Stimulated activated CD4-positive, alpha-beta T cell treated with anti-CD3 and anti-CD28 coated beads, Interleukin-1b, Interleukin-23, amount 100 ng/mL, for 1 hour (primary cell): ENCODE measurements around the gene RIPOR2.
A peak's percentile ranks its signal among the peaks of the same experiment; 100 is the strongest.

Source experiments
- DNase-seq, 2 donors: peaks; one replicate each; pipeline ENCODE4 v3.0.0-alpha.2; 2020; ENCODE audit warnings: low read depth in 2 of 2

RIPOR2 gene

DNA sequence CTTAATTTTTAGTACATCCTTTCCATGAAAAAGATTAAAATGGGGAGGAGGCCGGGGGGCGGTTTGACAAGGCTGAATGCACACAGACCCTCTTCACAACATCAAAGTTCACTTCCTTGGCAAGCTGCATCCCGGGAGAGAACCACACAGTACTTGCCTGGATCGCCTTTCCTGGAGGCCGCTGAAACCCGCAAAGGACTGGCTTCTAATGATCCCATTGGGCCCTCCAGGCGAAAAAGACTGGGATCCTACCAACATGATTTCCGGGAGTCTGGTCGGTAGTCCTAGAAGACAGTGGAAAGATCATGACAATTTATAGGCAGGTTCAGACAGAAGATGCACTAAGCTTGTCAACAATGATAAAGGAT, 60.2 kb downstream of the RIPOR2 start:
- no peak for DNase-seq

DNA sequence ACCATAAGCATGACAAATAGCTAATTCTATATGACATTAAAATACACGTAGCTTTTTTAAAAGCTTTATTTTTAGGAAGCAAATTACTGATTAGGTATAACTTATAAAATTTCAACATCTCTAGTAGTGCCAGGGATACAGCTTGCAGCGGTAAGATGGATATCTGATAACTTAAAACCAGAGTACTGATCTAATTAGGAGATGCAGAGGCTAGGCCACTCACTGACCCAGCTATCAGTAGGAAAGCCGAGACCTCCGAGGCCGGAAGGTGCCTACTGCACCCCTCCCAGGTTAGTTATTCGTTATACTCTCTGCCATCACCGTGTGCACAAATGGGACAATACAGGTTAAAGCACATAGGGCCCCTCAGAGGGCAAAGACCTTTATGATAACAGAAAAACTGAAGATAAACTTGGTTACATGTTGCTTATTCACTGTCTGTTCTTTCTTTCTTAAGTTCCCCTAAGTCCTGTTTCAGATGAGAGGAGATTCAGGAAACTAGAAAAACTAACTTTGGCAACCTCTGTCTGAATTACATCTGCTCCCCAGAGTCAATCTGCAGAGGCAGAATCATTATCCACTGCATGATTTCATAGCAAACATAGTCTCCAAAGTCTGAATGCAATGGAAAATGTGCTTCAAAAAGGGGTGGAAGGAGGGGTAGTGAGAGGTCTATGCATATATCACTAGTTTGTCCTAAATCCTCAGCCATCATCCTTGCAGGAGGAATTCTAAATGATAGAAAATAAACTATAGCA, 60.8 kb downstream of the RIPOR2 start:
- no peak for DNase-seq

DNA sequence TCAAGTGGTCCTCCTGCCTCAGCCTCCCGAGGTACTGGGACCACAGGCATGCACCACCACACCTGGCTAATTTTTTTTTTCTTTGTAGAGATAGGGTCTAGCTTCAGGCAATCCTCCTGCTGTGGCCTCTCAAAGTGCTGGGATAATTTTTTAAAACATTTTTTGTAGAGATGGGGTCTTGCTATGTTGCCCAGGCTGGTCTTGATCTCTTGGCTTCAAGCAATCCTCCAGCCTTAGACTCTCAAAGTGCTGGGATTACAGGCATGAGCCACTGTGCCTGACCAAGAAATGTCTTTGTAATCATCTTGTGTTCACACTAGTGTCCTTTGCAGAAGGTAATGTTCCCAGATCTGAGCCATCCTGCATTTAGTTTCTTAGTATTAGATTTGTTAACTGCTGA, 61.6 kb downstream of the RIPOR2 start:
- no peak for DNase-seq

DNA sequence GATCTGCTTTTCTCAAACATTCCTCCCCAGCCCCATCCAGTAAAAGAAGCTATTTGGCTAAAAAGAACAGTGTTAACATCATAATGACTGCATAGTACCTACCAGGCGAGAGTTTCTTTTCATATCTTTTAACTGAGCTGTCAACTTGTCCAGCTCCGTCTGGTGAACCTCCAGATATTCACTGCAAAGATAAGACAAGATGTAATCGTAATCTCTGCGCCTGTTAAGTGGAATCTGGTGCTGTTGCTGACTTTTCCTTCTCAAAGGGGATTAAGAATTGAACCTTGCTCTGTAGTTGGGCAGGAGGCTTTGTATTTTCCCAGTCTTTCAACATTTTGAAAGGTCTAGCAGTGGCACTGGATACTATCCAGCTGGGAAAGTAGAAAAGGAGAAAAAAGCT, 63.0 kb downstream of the RIPOR2 start:
- no peak for DNase-seq

DNA sequence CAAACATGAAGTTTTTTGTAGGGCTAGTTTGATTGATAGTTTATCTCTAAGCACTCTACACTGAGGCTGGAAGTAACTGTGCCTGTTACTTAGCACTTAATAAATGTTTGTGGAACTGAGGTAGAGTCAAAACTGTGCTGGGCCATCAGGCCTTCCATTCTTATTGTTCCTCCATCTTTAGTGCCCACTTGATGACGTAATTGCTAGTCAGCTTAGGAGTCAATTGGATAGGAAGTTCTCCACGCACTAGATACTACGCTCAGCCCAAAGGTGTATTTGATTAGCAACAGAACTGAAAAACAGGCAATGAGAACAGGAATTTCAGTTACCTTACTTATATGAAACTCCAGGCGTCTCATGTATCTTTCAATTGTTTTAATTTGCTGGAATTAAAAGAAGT, 67.0 kb downstream of the RIPOR2 start:
- no peak for DNase-seq

DNA sequence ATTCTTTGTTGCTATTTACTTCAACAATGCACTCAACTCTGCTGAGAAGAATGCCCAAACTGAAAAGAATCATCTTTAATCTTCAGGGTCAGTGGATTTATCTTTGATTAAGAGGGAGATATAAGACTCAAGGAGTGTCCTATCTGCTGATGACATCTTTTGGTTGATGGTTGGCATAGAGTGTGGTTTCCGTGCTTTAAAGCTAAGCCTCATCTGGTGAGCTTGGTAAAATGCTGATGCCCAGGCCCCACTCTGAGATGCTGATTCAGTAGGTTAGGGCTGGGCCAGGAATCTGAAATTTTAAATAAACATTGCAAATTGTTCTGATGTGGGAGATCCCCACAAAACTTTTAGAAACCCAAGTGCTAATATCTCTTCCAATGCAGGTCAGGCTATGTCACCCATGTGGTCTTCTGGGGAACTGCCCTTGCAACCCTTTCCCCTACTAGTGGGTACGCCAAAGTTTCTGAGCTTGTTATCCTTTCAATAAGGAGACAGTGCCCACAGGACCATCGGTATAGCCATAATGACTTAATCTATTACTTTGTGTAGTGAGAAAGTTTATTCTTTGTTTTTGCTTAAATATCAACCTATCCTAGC, 68.6 kb downstream of the RIPOR2 start:
- DNase-seq: no peak

DNA sequence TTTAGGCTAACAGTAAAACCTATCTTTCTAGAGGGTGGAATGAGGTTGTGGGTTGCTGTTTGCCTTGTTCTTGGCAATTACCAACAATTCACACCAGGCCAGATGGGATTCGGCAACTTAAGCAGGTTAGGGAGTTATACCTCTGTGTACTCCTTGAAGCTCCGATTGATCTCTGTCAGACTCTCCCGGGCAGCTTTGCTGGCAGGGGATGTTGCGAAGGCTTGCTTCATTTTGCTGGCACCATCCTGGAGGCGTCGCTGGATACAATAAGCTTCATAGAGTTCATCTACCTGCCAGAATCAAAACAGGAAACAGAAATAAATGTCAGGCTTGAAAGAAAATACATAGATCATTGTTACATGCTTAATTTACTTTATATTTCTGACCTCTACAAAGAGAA, 70.6 kb downstream of the RIPOR2 start:
- no peak for DNase-seq

DNA sequence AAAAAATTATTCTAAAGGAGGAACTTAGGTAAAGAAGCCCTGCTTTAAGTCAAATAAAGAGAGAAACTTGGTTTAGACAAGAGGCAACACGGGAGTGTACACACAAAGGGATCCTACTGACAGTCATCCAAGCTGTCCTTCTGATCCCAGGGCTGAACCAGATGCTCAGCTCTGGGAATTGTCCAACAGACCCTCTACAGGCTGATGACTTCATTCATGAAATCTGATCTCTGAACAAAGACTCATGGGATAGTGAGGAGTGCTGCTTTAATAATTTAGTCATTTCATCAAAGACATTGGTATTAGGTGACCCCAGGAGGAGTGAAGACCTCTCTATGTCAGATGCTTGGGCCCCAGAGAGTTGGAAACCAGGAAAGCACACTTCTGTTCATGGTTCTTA, 71.4 kb downstream of the RIPOR2 start:
- no peak for DNase-seq

DNA sequence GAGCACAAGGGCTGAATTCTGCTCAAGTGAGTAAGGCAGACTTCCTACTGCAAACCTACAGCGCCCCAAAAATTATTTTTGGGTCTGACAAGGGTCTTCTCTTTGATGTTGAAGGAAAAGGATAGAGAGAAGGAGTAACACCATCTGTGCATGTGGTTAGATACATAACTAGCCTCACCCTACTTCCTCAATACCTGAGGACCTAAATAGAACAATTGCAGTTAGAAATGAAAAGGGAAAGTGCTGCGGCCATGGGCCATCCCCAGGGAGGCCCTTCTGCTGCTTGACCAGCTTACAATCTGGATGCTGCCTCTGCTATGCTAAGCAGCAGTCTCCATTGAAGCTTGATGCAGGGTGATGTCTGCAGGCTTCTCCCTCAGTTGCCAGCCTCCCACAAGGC, 73.8 kb downstream of the RIPOR2 start:
- DNase-seq: no peak

DNA sequence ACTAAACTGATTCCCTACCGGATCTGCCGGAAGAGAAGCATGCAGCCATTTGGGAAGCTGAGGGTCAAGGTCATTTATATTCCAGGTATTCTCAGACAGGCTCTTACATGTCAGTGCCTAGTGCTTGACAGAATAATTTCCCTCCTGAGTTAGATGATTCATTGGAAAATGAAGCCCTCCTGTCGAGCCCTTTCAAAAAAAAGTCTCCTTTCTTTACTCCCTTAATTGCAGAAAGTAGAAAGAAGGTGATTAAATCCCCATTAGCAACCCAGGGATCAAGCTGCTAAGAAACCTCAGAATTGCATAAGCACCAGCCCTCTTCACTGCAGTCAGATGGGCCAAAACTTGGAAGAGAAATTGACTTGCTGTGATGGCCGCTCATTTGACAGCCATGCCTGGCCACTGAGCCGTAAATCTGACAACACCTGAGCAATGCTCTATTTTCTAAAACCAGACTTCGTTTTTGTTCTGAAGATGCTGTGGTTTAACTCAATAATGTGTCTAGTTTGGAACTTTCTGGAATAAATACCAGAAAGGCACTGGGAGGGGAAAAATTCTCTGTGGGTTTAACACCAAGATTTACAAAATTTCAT, 76.1 kb downstream of the RIPOR2 start:
- no peak for DNase-seq

DNA sequence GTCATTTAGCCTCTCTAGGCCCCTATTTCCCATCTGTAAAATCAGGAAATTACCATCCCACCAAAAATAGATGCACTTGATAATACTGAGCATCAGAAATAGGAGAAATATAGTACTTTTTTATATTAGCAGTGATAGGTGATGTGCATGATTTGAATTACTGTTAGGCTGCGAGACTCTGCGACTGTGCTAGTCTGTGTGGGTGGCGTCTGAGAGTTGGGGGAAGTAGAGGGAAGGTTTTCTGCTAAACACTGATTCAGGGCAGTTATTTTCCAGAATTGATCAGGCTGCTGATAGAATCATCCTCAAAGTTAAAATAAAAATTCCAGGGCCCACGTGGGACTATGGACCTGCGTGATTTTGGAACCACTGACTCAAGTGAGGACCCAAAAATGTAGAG, 76.6 kb downstream of the RIPOR2 start:
- no peak for DNase-seq

DNA sequence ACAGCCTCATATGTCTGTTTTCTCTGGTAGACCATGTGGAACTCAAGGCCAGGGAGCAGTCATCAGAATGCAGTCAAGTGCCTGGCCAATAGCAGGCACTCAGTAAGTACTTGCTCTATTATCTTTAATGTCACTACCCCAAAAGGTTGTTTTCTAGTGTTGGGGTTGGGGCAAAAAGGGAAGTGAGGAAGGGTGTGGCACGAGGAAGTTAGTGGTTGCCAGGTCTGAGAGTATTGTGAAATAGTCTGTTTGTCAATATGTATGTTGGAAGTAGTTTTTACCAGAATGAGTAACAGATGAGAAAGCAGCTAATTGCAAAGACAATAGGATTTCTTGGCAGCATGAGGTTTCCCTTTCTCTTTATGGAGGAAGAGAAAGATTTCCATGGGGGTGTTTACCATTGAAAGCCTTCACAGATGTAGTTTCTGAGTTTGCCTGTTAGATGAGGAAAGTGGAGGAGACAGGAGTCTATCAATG, 77.5 kb downstream of the RIPOR2 start:
- no peak for DNase-seq

DNA sequence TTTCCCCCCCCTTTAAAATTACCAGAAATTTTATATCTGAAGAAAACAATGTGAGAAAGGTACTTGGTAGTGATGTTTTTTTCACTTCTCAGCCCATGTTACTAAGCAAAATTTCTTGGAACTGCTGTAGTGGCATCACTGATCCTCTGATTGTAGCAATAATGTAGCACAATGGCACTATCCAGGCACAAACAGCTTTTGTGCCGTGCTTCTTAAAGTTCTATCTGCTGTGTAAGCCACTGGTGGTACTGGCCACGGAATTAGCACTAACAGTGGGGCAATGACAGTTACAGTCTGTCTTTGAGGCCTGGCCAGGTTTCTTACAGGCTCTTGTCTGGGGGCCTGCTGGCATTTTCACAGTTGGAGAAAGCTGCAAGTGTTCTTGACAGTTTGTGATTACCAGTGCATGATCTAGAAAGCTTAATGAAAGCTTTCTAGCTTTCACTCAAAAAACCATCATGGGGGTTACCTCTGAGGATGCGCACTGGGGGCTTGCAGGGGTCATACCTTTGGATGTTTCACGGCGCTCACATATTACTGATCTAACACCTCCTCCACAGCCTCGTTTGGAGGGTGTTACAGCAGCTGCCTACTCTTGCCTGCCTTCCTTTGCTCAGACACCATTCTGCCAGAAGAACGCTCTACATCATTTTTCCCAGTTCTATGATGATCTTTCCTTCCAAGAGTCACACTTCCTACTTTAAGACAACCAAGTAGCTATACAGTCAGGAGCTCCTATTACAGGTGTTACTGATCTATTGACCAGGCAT, 78.7 kb downstream of the RIPOR2 start:
- DNase-seq: no peak

DNA sequence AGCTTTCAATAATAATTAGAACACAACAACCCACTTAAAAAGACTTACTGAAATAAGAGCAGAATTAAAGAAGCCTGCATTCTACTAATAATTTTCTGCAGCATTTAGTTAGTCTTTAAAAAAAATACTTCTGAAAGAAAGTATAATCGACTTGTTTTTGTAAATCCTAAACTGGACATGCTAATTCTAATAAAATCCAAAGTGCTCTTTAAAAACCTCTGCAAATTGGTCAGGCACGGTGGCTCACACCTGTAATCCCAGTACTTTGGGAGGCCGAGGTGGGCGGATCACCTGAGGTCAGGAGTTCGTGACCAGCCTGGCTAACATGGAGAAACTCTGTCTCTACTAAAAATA, 79.5 kb downstream of the RIPOR2 start:
- DNase-seq: no peak

DNA sequence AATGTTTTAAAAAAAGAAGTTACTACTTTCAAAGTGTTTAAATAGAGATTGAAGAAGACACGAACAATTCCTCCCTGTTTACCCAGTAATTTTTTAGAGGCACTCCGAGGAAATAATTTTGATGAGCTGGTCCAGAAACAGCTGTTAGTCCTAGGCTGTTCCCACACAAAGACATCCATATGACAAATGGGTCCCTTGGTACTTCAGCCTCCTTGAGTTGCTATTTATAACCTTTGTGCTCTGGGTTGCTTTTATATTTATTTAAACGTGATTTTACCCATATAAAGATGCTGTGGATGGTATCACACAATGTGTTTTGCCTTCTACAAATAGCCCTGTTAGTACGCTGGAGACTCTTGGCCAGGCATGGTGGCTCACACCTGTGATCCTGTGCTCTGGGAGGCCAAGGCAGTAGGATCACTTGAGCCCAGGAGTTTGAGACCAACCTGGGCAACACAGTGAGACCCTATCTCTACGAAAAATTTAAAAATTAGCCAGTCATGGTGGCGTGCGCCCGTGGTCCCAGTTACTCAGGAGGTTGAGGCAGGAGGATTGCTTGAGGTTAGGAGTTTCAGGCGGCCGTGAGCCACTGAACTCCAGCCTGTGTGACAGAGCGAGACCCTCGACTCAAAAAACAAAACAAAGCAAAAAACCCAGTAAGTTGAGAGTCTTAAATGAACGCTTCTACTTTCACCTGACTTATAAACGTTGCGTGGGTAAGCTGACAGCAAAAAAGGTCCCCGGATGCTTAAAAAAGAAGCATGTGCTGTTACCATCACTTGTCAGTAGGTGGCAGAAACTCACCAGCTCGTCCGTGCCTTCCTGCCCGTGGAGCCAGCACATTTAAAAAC, 80.1 kb downstream of the RIPOR2 start:
- peak in 1 of 2 donors; percentile 51 for DNase-seq

DNA sequence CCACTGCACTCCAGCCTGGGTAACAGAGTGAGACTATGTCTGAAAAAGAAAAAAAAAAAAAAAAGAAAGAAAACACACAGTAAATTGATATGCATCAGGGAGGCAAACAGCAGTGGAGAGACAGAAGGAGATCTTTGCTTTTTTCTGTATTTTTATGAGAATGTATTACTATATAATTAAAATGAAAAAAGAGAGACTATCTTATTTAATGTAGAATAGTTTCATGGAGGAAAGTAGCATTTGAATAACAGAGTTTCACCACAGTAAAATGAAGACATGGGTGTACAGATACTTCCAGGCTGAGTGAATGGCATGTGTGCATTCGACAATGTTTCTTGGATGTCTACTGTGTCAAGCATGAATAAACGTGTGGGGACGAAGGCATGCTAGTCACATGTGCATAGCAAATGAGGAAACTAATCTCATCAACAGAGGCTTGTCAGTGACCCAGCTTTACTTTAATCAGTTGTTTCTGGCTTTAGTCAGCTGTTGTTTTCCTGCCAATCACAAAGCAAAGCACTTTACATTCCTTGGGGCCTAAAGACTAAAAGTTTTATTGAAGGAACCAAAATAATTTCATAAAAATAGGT, 81.6 kb downstream of the RIPOR2 start:
- DNase-seq: no peak

DNA sequence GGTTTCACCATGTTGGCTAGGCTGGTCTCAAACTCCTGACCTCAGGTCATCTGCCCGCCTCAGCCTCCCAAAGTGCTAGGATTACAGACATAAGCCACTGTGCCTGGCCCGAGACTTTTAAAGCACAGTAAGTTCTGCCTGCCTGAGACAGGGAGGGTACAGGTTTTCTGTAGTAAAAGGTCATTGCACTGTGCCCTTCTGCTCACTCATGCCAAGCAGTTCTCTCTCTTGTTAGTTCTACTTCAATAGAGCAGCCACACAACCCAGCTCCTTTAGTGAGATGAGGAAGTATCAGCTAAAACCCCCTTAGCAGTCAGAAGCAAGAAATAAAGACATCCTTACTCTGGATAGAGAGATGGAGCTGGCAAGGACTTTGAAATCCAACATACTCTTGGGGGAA, 84.7 kb downstream of the RIPOR2 start:
- DNase-seq: no peak

DNA sequence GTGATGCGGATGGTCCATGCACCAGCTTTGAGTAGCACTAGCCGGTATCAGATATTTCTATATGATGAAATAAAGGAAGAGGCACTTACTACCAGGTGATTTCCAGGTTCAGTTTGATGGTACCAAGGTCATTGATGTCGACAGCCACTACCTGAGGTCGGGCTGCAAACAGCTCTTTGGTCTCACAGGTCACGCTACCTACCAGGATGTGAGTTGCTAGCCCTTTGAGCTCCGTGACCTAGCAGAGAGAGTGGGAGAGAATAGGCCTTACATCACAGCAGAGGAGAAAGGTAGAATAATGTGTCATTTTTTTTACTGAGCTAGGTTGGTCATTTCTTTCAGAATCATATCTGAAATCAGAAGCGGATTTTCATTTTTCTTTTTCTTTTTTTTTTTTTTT, 86.0 kb downstream of the RIPOR2 start:
- DNase-seq: no peak

DNA sequence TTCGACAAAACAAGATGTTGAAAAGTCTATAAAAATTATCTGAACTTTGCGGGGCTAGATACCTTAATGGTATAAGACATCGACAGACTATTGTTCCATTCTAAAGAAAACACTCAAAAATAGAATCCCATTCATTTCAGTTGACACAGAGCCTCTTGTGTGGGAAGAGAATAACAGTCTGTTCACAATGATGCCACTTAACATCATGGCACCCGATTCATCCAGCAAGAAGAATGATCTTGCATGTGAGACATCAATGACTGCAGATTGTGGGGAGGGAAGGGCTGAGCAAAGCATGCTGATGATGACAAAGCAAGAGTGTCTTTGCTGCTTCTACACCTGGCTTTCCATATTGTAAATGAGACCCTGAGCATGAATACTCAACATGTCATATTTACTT, 87.3 kb downstream of the RIPOR2 start:
- DNase-seq: no peak

DNA sequence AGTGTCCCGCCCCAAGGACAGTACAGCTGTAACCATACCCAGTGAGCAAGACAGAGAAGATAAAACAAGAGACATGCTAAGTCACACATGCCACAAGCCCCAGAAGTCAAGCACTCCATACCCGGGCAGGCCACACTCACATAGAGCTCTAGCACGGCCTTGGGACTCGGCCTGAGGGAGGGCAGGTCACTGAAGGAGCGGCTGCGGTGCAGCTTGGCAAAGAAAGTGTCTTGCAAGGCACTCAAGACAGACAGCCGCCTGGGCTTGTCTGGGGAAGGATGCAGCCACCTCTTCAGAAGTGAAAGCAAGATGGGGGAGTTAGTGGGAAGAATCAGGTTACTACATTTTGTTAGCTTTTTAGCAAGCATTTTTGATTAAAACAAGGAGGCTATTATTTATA, 88.4 kb downstream of the RIPOR2 start:
- no peak for DNase-seq

DNA sequence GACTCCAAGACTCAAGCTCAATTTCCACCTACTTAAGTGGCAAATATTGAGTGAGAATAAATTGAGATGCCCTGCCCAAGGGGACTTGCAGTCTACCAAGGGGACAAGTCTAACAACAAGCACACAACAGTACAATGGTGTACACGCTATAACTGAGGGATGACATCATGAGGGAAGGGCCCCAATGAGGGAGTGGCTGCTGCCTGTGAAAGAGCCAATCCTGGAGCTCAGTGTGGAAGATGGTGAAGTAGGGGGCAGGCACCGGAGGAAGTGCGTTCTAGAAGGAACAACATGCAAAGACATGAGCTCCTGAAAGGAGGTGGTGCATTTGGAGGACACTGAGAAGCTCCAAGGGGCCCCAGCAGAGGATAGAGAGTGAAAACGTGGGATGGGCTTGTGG, 90.2 kb downstream of the RIPOR2 start:
- no peak for DNase-seq
